ENCODE measurements around the gene COL23A1. TPM values are rescaled to one million over a fixed set of nuclear protein-coding genes. Genes with fewer than 3 reads are reported as not detected.
"Not testable (repeated sequence)": the region's sequence is repeated elsewhere in the genome, so short reads cannot be mapped to it uniquely, and the experiment has no call there.

COL23A1 gene
- total and polyA plus RNA-seq, 8 donors: 0.52 to 9.5 (median 7.5) TPM

GRCh38 chr5:178370102-178370501 is 220.1 kb downstream of the COL23A1 start:
- H3K27ac ChIP-seq: no peak overlapping the region
- no peaks in the 10 kb centered on the region for H3K4me1 ChIP-seq
- peaks cover 0 to 2% of the 10 kb centered on the region in 2 donors for H3K9me3 ChIP-seq
- TF ChIP-seq CTCF (IDR thresholded peaks at IDR 0.05): no peak
- peaks cover 0 to 10% of the 10 kb centered on the region in 2 donors for H3K27me3 ChIP-seq
- no peak for ATAC-seq
- DNase-seq: no peak
- H3K4me3 ChIP-seq: no peak overlapping the region
- no peaks in the 10 kb centered on the region for H3K36me3 ChIP-seq
- intact Hi-C loops (cut with DNase I): no loop called here

GRCh38 chr5:178369469-178369868 is 220.7 kb downstream of the COL23A1 start:
- intact Hi-C loops (cut with DNase I); H3K9me3 ChIP-seq; H3K27ac ChIP-seq; DNase-seq; ATAC-seq; H3K4me1 ChIP-seq; H3K36me3 ChIP-seq; H3K4me3 ChIP-seq: not testable (repeated sequence)
- H3K27me3 ChIP-seq: peaks cover 0 to 10% of the 10 kb centered on the region in 2 donors

GRCh38 chr5:178368716-178369300 is 221.4 kb downstream of the COL23A1 start:
- Histone ChIP-seq H3K4me3 (no peak overlapping the region), H3K27me3 (peaks cover 0 to 10% of the 10 kb centered on the region in 2 donors), H3K36me3 (no peaks in the 10 kb centered on the region), H3K4me1 (no peaks in the 10 kb centered on the region), H3K9me3 (peaks cover 0 to 2% of the 10 kb centered on the region in 2 donors), H3K27ac (no peak overlapping the region)
- ATAC-seq: no peak
- no peak for DNase-seq
- no peak for TF ChIP-seq CTCF (IDR thresholded peaks at IDR 0.05)
- intact Hi-C loops (cut with DNase I): no loop called here

GRCh38 chr5:178368274-178368673 is 221.9 kb downstream of the COL23A1 start:
- no peaks in the 10 kb centered on the region for H3K36me3 ChIP-seq
- no peak for TF ChIP-seq CTCF (IDR thresholded peaks at IDR 0.05)
- H3K4me1 ChIP-seq: no peaks in the 10 kb centered on the region
- peaks cover 0 to 10% of the 10 kb centered on the region in 2 donors for H3K27me3 ChIP-seq
- intact Hi-C loops (cut with DNase I): no loop called here
- DNase-seq (peak in 1 of 4 donors; percentile 11), ATAC-seq (no peak)
- no peak overlapping the region for H3K27ac ChIP-seq
- H3K9me3 ChIP-seq: peaks cover 0 to 2% of the 10 kb centered on the region in 2 donors
- no peak overlapping the region for H3K4me3 ChIP-seq

GRCh38 chr5:178367736-178368120 is 222.5 kb downstream of the COL23A1 start:
- ATAC-seq: no peak
- Histone ChIP-seq H3K27ac (no peak overlapping the region), H3K27me3 (peaks cover 0 to 6% of the 10 kb centered on the region in 2 donors), H3K4me1 (no peaks in the 10 kb centered on the region), H3K9me3 (peaks cover 0 to 2% of the 10 kb centered on the region in 2 donors), H3K4me3 (no peak overlapping the region), H3K36me3 (no peaks in the 10 kb centered on the region)
- DNase-seq: peak in 1 of 4 donors; percentile 26
- intact Hi-C loops (cut with DNase I): no loop called here
- no peak for TF ChIP-seq CTCF (IDR thresholded peaks at IDR 0.05)
